Breast epithelium (tissue), 4 donors: ENCODE results near the gene PFN4. TPM values are rescaled to one million over a fixed set of nuclear protein-coding genes. Genes with fewer than 3 reads are reported as not detected.

Experiments
- DNase-seq, 2 donors: peaks; one replicate each; pipeline ENCODE4 v3.0.0-alpha.2; 2019; ENCODE audit warnings: low spot score in 2 of 2
- H3K27ac ChIP-seq, 2 donors: fragments of 200-600 bp; sonication (generic) in 1 of 2; one replicate each; pipeline ENCODE4 v1.5.1; 2016 to 2019; ENCODE audit warnings: mild to moderate bottlenecking in 1 of 2
- H3K27me3 ChIP-seq, 2 donors: fragments of 200-600 bp; sonication (generic) in 1 of 2; one replicate each; pipeline versions ENCODE4 v1.5.1 to v1.6.0; 2017 to 2019; ENCODE audit warnings: control low read depth in 1 of 2, mild to moderate bottlenecking in 1 of 2
- H3K36me3 ChIP-seq: fragments of 200-600 bp; one replicate; pipeline ENCODE4 v1.5.1; 2019
- H3K4me1 ChIP-seq, 2 donors: fragments of 200-600 bp; sonication (generic); one replicate each; pipeline ENCODE4 v1.5.1; 2016 to 2019; ENCODE audit warnings: control low read depth in 1 of 2
- H3K4me3 ChIP-seq, 3 donors: fragments of 200-600 bp; sonication (generic); 1 replicate in 2 of 3; 2 replicates in 1 of 3; pipeline ENCODE4 v1.5.1; 2016 to 2019; ENCODE audit warnings: mild to moderate bottlenecking in 3 of 3, moderate library complexity in 2 of 3
- H3K9me3 ChIP-seq, 2 donors: fragments of 200-600 bp; sonication (generic) in 1 of 2; one replicate each; pipeline ENCODE4 v1.5.1; 2016 to 2019; ENCODE audit warnings: control low read depth in 1 of 2
- POLR2A ChIP-seq: fragments of 450-650 bp; IDR thresholded peaks from one replicate; pipeline ENCODE4 v1.6.1; 2016; ENCODE audit warnings: antibody characterized with exemption, mild to moderate bottlenecking, moderate library complexity
- POLR2AphosphoS5 ChIP-seq, 3 donors: sonication (generic); formaldehyde crosslinking; IDR thresholded peaks; one replicate each; pipeline ENCODE4 v1.6.1; 2017; ENCODE audit warnings: antibody characterized with exemption in 3 of 3
- intact Hi-C: fragments of 100-400 bp; cut with DNase I; formaldehyde crosslinking; loops from one replicate; pipeline ENCODE4 v1.15.1; 2023; ENCODE audit warnings: low total_unique reads
- total RNA-seq, 3 donors: library from RNA; depleted of rRNA; stranded (reverse); fragments of >200 nt; gene quantifications; one replicate each; pipeline ENCODE4 v1.1.0, GENCODE V29; 2016
- TF ChIP-seq, protein P1 (sequence below), 3 donors: fragments of 450-650 bp; IDR thresholded peaks; one replicate each; pipeline ENCODE4 v1.5.1; 2016 to 2017; ENCODE audit warnings: antibody characterized with exemption in 3 of 3, mild to moderate bottlenecking in 3 of 3, moderate library complexity in 3 of 3

PFN4 gene
- total RNA-seq, 3 donors from 2014 or later: 0.44 to 0.96 TPM; not detected in 1

DNA sequence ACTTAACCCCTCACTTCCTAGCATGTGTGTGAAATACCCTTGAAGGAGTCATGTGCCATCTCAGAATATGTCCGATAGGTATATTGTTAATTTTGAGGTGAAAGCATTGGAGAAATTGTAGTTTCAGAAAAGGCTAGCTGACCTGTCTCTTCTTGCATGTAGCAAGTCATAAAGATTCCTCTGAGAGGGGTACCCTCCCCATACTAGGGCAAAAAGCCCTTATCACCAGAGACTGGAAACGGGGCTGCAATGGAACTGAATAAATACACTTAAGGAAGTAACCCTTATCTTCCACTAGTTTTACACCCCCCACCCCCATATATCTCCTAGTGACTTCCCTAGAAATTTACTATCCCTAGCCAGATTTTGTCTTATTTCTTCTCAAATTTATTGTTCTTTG is 45.3 kb downstream of the PFN4 start:
- Histone ChIP-seq H3K27me3 (no peaks in the 10 kb centered on the region), H3K4me1 (no peaks in the 10 kb centered on the region), H3K4me3 (peak overlapping the region in 2 of 3 donors; percentile 89 to 90), H3K9me3 (no peaks in the 10 kb centered on the region), H3K27ac (peak overlapping the region; percentile 97 to 99), H3K36me3 (no peaks in the 10 kb centered on the region)
- intact Hi-C loops: no loop called here
- DNase-seq: no peak
- TF ChIP-seq, protein P1, sequence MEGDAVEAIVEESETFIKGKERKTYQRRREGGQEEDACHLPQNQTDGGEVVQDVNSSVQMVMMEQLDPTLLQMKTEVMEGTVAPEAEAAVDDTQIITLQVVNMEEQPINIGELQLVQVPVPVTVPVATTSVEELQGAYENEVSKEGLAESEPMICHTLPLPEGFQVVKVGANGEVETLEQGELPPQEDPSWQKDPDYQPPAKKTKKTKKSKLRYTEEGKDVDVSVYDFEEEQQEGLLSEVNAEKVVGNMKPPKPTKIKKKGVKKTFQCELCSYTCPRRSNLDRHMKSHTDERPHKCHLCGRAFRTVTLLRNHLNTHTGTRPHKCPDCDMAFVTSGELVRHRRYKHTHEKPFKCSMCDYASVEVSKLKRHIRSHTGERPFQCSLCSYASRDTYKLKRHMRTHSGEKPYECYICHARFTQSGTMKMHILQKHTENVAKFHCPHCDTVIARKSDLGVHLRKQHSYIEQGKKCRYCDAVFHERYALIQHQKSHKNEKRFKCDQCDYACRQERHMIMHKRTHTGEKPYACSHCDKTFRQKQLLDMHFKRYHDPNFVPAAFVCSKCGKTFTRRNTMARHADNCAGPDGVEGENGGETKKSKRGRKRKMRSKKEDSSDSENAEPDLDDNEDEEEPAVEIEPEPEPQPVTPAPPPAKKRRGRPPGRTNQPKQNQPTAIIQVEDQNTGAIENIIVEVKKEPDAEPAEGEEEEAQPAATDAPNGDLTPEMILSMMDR (IDR thresholded peaks at IDR 0.05): no peak
- TF ChIP-seq POLR2AphosphoS5 (IDR thresholded peaks at IDR 0.05): no peak
- TF ChIP-seq POLR2A: no peak

DNA sequence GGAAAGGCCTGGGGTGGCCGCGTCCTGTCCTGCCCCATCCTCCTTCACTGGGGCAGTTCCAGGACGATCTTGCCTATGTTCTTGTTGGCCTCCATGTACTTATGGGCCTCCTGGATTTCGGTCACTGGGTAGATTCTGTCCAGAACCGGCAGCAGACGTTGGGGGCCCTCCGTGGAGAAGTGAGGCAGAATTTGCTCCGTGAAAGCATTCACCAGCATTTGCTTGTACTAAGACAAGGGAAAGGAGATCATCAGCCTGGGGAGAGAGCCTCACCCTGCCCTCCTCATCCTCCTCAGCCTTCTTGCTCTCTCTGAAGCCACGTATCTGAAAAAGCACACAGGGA is 45.6 kb downstream of the PFN4 start:
- Histone ChIP-seq H3K4me3 (peak overlapping the region; percentile 74 to 90 (median 89)), H3K27ac (peak overlapping the region; percentile 97 to 99), H3K27me3 (no peaks in the 10 kb centered on the region), H3K36me3 (no peaks in the 10 kb centered on the region), H3K4me1 (no peaks in the 10 kb centered on the region), H3K9me3 (no peaks in the 10 kb centered on the region)
- intact Hi-C loops: no loop called here
- DNase-seq: peak in 1 of 2 donors; percentile 21
- TF ChIP-seq POLR2A (no peak), POLR2AphosphoS5 (IDR thresholded peaks at IDR 0.05) (no peak)
- TF ChIP-seq, protein P1 (IDR thresholded peaks at IDR 0.05): no peak

DNA sequence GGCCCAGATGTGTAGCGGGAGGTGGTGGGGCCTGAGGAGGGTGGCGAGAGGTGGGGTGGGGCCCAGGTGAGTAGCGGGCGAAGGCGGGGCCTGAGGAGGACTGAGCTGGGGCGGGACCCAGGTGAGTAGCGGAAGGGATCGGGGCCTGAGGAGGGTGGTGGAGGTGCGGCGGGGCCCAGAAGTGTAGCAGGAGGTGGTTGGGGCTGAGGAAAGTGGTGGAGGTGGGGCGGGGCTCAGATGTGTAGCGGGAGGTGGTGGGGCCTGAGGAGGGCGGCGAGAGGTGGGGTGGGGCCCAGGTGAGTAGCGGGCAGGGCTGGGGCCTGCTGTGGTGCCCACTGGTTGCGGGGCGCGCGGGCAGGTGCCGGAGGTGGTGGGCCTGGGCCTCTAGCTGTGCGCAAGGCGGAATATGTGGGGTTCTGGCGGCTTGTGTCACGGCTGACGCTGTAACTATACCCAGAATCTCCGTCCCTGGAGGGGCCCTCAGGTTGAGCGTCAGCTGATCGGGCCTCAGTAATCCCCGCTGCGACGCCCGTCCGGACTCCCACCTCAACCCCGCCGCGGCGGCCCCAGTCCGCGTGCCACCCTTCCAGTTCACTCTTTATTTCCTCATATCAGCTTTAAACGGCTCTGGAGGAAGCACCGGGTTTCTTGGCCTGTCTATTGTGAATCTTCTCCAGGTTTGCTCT is 46.1 kb downstream of the PFN4 start:
- no peak for DNase-seq
- H3K27ac ChIP-seq: peak overlapping the region; percentile 97 to 99
- H3K4me3 ChIP-seq: peak overlapping the region; percentile 74 to 90 (median 89)
- no peaks in the 10 kb centered on the region for H3K9me3 ChIP-seq
- TF ChIP-seq POLR2AphosphoS5 (IDR thresholded peaks at IDR 0.05) (peak in 1 of 3 donors; percentile 41), POLR2A (peak; percentile 16)
- TF ChIP-seq, protein P1 (IDR thresholded peaks at IDR 0.05): no peak
- H3K4me1 ChIP-seq: no peaks in the 10 kb centered on the region
- no peaks in the 10 kb centered on the region for H3K27me3 ChIP-seq
- intact Hi-C loops: no loop called here
- H3K36me3 ChIP-seq: no peaks in the 10 kb centered on the region

DNA sequence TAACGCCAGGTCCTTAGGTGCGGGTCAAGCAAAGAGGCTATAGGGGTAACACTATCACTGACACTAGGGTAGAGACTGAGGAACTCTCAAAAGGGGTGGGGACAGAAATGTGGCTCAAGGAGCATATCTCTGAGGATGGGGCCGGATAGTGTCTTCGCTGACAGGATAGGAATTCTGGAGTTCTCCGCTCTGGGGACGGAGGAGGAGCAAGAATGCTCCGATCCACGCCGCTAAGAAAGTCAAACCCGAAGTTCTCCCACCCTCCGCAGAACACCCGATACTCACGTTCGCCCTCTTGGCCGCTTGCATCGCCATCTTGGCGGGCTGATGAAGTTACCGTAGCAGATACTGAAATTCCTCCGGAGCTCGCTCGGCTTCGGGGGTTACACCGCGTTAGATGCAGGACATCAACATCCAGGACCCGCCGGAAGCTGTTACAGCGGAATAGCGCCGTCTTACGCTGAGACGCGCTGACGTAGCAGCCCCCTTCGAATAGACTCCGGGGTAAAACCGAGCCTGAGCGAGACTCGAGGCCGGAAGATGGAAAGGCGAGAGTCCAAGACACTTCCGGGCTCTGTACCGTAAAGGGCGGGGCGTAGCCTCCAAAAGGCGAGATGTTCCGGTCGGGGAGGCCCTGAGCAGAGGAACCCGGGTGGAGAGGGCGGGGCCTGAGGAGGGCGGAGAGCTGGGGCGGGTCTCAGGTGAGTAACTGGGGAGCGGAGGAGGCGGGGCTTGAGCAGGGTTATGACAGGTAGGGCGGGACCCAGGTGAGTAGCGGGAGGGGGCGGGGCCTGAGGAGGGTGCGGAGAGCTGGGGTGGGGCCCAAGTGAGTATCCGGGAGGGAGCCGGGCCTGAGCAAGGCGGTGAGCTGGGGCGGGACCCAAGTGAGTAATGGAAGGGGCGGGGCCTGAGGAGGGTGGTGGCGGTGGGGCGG is 47.0 kb downstream of the PFN4 start, which contains the start of gene SF3B6:
SF3B6 (minus strand) TSS at position 412 of the 934 bp plus-strand sequence; CDS start at position 315, 97 bp downstream.
- Histone ChIP-seq H3K4me1 (no peaks in the 10 kb centered on the region), H3K4me3 (peak within 1 kb of the TSS; percentile 74 to 90 (median 89)), H3K36me3 (no peaks in the 10 kb centered on the region), H3K27ac (peak within 1 kb of the TSS; percentile 97 to 99), H3K27me3 (no peaks in the 10 kb centered on the region), H3K9me3 (no peaks in the 10 kb centered on the region)
- DNase-seq: peak; percentile 100
- TF ChIP-seq, protein P1 (IDR thresholded peaks at IDR 0.05): no peak
- TF ChIP-seq POLR2A (peak; percentile 78), POLR2AphosphoS5 (IDR thresholded peaks at IDR 0.05) (peak; percentile 94 to 98 (median 95))
- intact Hi-C loops: no loop called here
